DND-41 (cell line): Measurements from ENCODE around the gene RFESD.

Experiments
- ATAC-seq: fragments of 200-7000 bp; cut with Tn5 transposase; 3 replicates; pipeline ENCODE4 v1.9.1; 2021; ENCODE audit warnings: low read depth; ENCODE audit not compliant: insufficient read depth
- DNase-seq: peaks from one replicate; pipeline ENCODE4 v3.0.0-alpha.2; 2020
- H2AFZ ChIP-seq: 2 replicates; pipeline ENCODE4 v1.6.0; 2012; ENCODE audit warnings: low read depth, low read length
- H3K27ac ChIP-seq: 2 replicates; pipeline ENCODE4 v1.5.1; 2012; ENCODE audit warnings: low read length, inconsistent platforms
- H3K27me3 ChIP-seq: fragments of 200-600 bp; sonication (generic); 2 replicates; pipeline ENCODE4 v1.6.0; 2012; ENCODE audit warnings: low read length, mild to moderate bottlenecking, inconsistent platforms; ENCODE audit not compliant: insufficient read depth, poor library complexity
- H3K36me3 ChIP-seq: 2 replicates; pipeline ENCODE4 v1.5.1; 2012; ENCODE audit warnings: low read length, inconsistent platforms; ENCODE audit not compliant: insufficient read depth
- H3K4me1 ChIP-seq: 2 replicates; pipeline ENCODE4 v1.5.1; 2012; ENCODE audit warnings: mild to moderate bottlenecking, low read length; ENCODE audit not compliant: insufficient read depth
- H3K4me2 ChIP-seq: 2 replicates; pipeline ENCODE4 v1.6.0; 2012; ENCODE audit warnings: mild to moderate bottlenecking, moderate library complexity, low read length, inconsistent platforms; ENCODE audit not compliant: insufficient read depth
- H3K4me3 ChIP-seq, 2 experiments: fragments of 200-600 bp in 1 of 2; shearing (Covaris generic) in 1 of 2; 2 replicates each; pipeline ENCODE4 v1.5.1; 2012 to 2016; ENCODE audit warnings: inconsistent platforms in 2 of 2, low read length in 2 of 2, mild to moderate bottlenecking in 2 of 2, low read depth in 1 of 2, moderate library complexity in 1 of 2
- H3K79me2 ChIP-seq: 2 replicates; pipeline ENCODE4 v1.6.0; 2012; ENCODE audit warnings: low read length, inconsistent platforms; ENCODE audit not compliant: insufficient read depth
- H3K9ac ChIP-seq: 2 replicates; pipeline ENCODE4 v1.6.0; 2012; ENCODE audit warnings: low read depth, mild to moderate bottlenecking, inconsistent platforms, low read length, moderate library complexity
- H3K9me3 ChIP-seq: 2 replicates; pipeline ENCODE4 v1.5.1; 2012; ENCODE audit warnings: low read length, moderate library complexity, mild to moderate bottlenecking, inconsistent platforms; ENCODE audit not compliant: insufficient read depth, severe bottlenecking
- H4K20me1 ChIP-seq: 2 replicates; pipeline ENCODE4 v1.6.0; 2012; ENCODE audit warnings: low read length; ENCODE audit not compliant: insufficient read depth
- CTCF ChIP-seq: IDR thresholded peaks from 2 replicates; pipeline ENCODE4 v1.5.1; 2012; ENCODE audit warnings: borderline replicate concordance, low read length, moderate library complexity, mild to moderate bottlenecking; ENCODE audit not compliant: poor library complexity, severe bottlenecking; ENCODE audit errors: extremely low read depth
- EZH2 ChIP-seq: IDR thresholded peaks from 3 replicates; pipeline ENCODE4 v1.6.1; 2012; ENCODE audit warnings: borderline replicate concordance, low read depth, mild to moderate bottlenecking, moderate library complexity, low read length, inconsistent platforms; ENCODE audit not compliant: severe bottlenecking

The RFESD gene

GRCh38 chr5:95671826-95672225 is 25.2 kb downstream of the RFESD start:
- Histone ChIP-seq H3K9me3 (no peaks in the 10 kb centered on the region), H4K20me1 (no peaks in the 10 kb centered on the region), H2AFZ (no peak overlapping the region), H3K4me2 (no peak overlapping the region), H3K4me1 (no peaks in the 10 kb centered on the region), H3K27ac (no peak overlapping the region), H3K9ac (no peak overlapping the region), H3K36me3 (no peaks in the 10 kb centered on the region), H3K27me3 (no peaks in the 10 kb centered on the region), H3K79me2 (no peaks in the 10 kb centered on the region), H3K4me3 (no peak overlapping the region)
- ATAC-seq: no peak
- TF ChIP-seq CTCF: no peak
- TF ChIP-seq EZH2: no peak
- DNase-seq: no peak

- Histone ChIP-seq H2AFZ (no peak overlapping the region), H3K27me3 (no peaks in the 10 kb centered on the region), H4K20me1 (no peaks in the 10 kb centered on the region), H3K79me2 (no peaks in the 10 kb centered on the region), H3K9me3 (no peaks in the 10 kb centered on the region), H3K4me2 (no peak overlapping the region), H3K27ac (no peak overlapping the region), H3K36me3 (no peaks in the 10 kb centered on the region), H3K4me3 (no peak overlapping the region), H3K4me1 (no peaks in the 10 kb centered on the region), H3K9ac (no peak overlapping the region)
- TF ChIP-seq CTCF (no peak), EZH2 (no peak)
- ATAC-seq (no peak), DNase-seq (no peak)
Measured at GRCh38 chr5:95672641-95673040, 26.1 kb downstream of the RFESD start.

- Histone ChIP-seq H3K4me1 (no peaks in the 10 kb centered on the region), H3K4me2 (no peak overlapping the region), H3K27ac (no peak overlapping the region), H3K9ac (no peak overlapping the region), H4K20me1 (no peaks in the 10 kb centered on the region), H2AFZ (no peak overlapping the region), H3K36me3 (no peaks in the 10 kb centered on the region), H3K79me2 (no peaks in the 10 kb centered on the region), H3K27me3 (no peaks in the 10 kb centered on the region), H3K9me3 (no peaks in the 10 kb centered on the region), H3K4me3 (no peak overlapping the region)
- DNase-seq: no peak
- ATAC-seq: no peak
- TF ChIP-seq EZH2 (no peak), CTCF (no peak)
Measured at GRCh38 chr5:95673081-95673480, 26.5 kb downstream of the RFESD start.

GRCh38 chr5:95682891-95683290 is 36.3 kb downstream of the RFESD start, which contains the start of gene SPATA9:
SPATA9 (minus strand) TSS chr5:95682991; CDS start chr5:95682854, 137 bp downstream.
- Histone ChIP-seq H3K4me2 (no peak within 1 kb of the TSS), H3K9me3 (no peaks in the 10 kb centered on the region), H3K4me3 (no peak within 1 kb of the TSS), H3K27me3 (no peaks in the 10 kb centered on the region), H4K20me1 (no peaks in the 10 kb centered on the region), H3K9ac (no peak within 1 kb of the TSS), H3K79me2 (no peaks in the 10 kb centered on the region), H2AFZ (no peak within 1 kb of the TSS), H3K4me1 (no peaks in the 10 kb centered on the region), H3K36me3 (no peaks in the 10 kb centered on the region), H3K27ac (no peak within 1 kb of the TSS)
- no peak for DNase-seq
- ATAC-seq: no peak
- TF ChIP-seq EZH2 (no peak), CTCF (no peak)
